SK-N-SH (cell line): ENCODE data around the gene WNK2. TPM values are rescaled to one million over a fixed set of nuclear protein-coding genes. Genes with fewer than 3 reads are reported as not detected.

ENCODE experiments used
- CTCF ChIA-PET: fragments of 300-600, 350-600 bp; formaldehyde crosslinking; extraction: SDS; loops from one replicate; lab custom pipeline; 2021; lab: Yijun Ruan, JAX
- POLR2A ChIA-PET: fragments of 350-600 bp; sonication (Branson Sonifier 250); formaldehyde crosslinking; extraction: SDS; loops from one replicate; lab custom pipeline; 2020; ENCODE audit warnings: antibody characterized with exemption, inconsistent platforms; lab: Yijun Ruan, JAX
- DNase-seq: peaks from one replicate; pipeline ENCODE4 v3.0.0; 2012
- H2AFZ ChIP-seq: fragments of 200-600 bp; sonication (generic); 2 replicates; pipeline ENCODE4 v1.8.1; 2016; ENCODE audit warnings: antibody characterized with exemption, mild to moderate bottlenecking, low read depth
- H3F3A ChIP-seq: fragments of 200-600 bp; sonication (generic); replicated peaks from 2 replicates; pipeline ENCODE3; 2016; ENCODE audit warnings: antibody characterized with exemption, mild to moderate bottlenecking; ENCODE audit not compliant: insufficient read depth
- H3K27ac ChIP-seq, 2 experiments: fragments of 200-500 bp in 1 of 2; fragments of 200-600 bp in 1 of 2; sonication (Bioruptor generic) in 1 of 2; sonication (generic), shearing (Covaris generic) in 1 of 2; 2 replicates each; pipeline versions ENCODE4 v1.5.1 to v1.6.1; 2014 to 2016; ENCODE audit warnings: low read depth in 2 of 2, inconsistent platforms in 1 of 2, low read length in 1 of 2, mild to moderate bottlenecking in 1 of 2, mixed read lengths in 1 of 2
- H3K27me3 ChIP-seq: fragments of 200-600 bp; sonication (generic), shearing (Covaris generic); 2 replicates; pipeline ENCODE4 v1.6.1; 2016; ENCODE audit warnings: mixed run types; ENCODE audit not compliant: insufficient read depth
- H3K36me3 ChIP-seq, 2 experiments: fragments of 200-500 bp in 1 of 2; fragments of 200-600 bp in 1 of 2; sonication (Bioruptor generic) in 1 of 2; sonication (generic) in 1 of 2; replicated peaks in 1 of 2; 2 replicates each; pipeline versions ENCODE3 to v1.5.1; 2014 to 2016; ENCODE audit warnings: low read length in 1 of 2, mild to moderate bottlenecking in 1 of 2; ENCODE audit not compliant: insufficient read depth in 2 of 2, control insufficient read depth in 1 of 2
- H3K4me1 ChIP-seq, 2 experiments: fragments of 200-500 bp in 1 of 2; fragments of 200-600 bp in 1 of 2; sonication (Bioruptor generic) in 1 of 2; sonication (generic), shearing (Covaris generic) in 1 of 2; 2 replicates each; pipeline versions ENCODE4 v1.5.1 to v1.6.1; 2014 to 2016; ENCODE audit warnings: low read depth in 1 of 2, low read length in 1 of 2, mixed run types in 1 of 2; ENCODE audit not compliant: insufficient read depth in 2 of 2, control insufficient read depth in 1 of 2
- H3K4me2 ChIP-seq: fragments of 200-600 bp; sonication (generic), shearing (Covaris generic); 2 replicates; pipeline ENCODE4 v1.6.1; 2017; ENCODE audit warnings: mixed run types
- H3K4me3 ChIP-seq, 2 experiments: fragments of 200-500 bp in 1 of 2; fragments of 200-600 bp in 1 of 2; sonication (Bioruptor generic) in 1 of 2; sonication (generic), shearing (Covaris generic) in 1 of 2; 2 replicates each; pipeline versions ENCODE4 v1.5.1 to v1.8.1; 2014 to 2016; ENCODE audit warnings: low read depth in 2 of 2, inconsistent platforms in 1 of 2, low read length in 1 of 2, mild to moderate bottlenecking in 1 of 2, mixed read lengths in 1 of 2, moderate library complexity in 1 of 2
- H3K79me2 ChIP-seq: fragments of 200-600 bp; sonication (generic); 2 replicates; pipeline ENCODE4 v1.8.1; 2017; ENCODE audit warnings: mild to moderate bottlenecking; ENCODE audit not compliant: insufficient read depth
- H3K9ac ChIP-seq: fragments of 200-600 bp; sonication (generic); 2 replicates; pipeline ENCODE4 v1.6.1; 2017; ENCODE audit warnings: mixed run types
- H3K9me2 ChIP-seq: fragments of 200-600 bp; sonication (generic); 2 replicates; pipeline ENCODE4 v1.6.1; 2017; ENCODE audit warnings: mixed run types
- H3K9me3 ChIP-seq: fragments of 200-600 bp; sonication (generic); 2 replicates; pipeline ENCODE4 v1.6.1; 2017; ENCODE audit warnings: mixed run types, mild to moderate bottlenecking, moderate library complexity
- H4K20me1 ChIP-seq: fragments of 200-600 bp; sonication (generic); 2 replicates; pipeline ENCODE4 v1.6.1; 2017; ENCODE audit warnings: mild to moderate bottlenecking, mixed run types; ENCODE audit not compliant: insufficient read depth
- CTCF ChIP-seq: fragments of 200-600 bp; sonication (generic); IDR thresholded peaks from 2 replicates; pipeline ENCODE4 v1.6.1; 2017; ENCODE audit warnings: antibody characterized with exemption, mild to moderate bottlenecking, moderate library complexity
- EP300 ChIP-seq, 2 experiments: IDR thresholded peaks; 2 replicates each; pipeline versions ENCODE4 v1.4.0 to v1.6.1; 2012; ENCODE audit warnings: borderline replicate concordance in 1 of 2, low read depth in 1 of 2, low read length in 1 of 2
- GATA2 ChIP-seq: sonication (generic); formaldehyde crosslinking; IDR thresholded peaks from 2 replicates; pipeline ENCODE4 v1.5.0; 2020; ENCODE audit warnings: mild to moderate bottlenecking, missing genetic modification reagents
- NFIC ChIP-seq: IDR thresholded peaks from 2 replicates; pipeline ENCODE4 v1.4.0; 2012; ENCODE audit warnings: borderline replicate concordance
- RAD21 ChIP-seq: IDR thresholded peaks from 2 replicates; pipeline ENCODE4 v1.6.1; 2012; ENCODE audit warnings: mild to moderate bottlenecking, low read length
- REST ChIP-seq: IDR thresholded peaks from 2 replicates; pipeline ENCODE4 v1.6.1; 2012; ENCODE audit warnings: mild to moderate bottlenecking, low read depth, low read length, moderate library complexity
- RXRA ChIP-seq: IDR thresholded peaks from 2 replicates; pipeline ENCODE4 v1.4.0; 2012; ENCODE audit warnings: low read depth, mild to moderate bottlenecking, borderline replicate concordance
- SIN3A ChIP-seq: IDR thresholded peaks from 2 replicates; pipeline ENCODE4 v1.6.1; 2012; ENCODE audit warnings: low read depth, mild to moderate bottlenecking, low read length, moderate library complexity, borderline replicate concordance
- TCF12 ChIP-seq: IDR thresholded peaks from 2 replicates; pipeline ENCODE4 v1.4.0; 2012
- TEAD4 ChIP-seq: IDR thresholded peaks from 2 replicates; pipeline ENCODE4 v1.4.0; 2012; ENCODE audit warnings: mild to moderate bottlenecking, borderline replicate concordance; ENCODE audit not compliant: insufficient read depth
- USF1 ChIP-seq: IDR thresholded peaks from 2 replicates; pipeline ENCODE4 v1.4.0; 2012; ENCODE audit warnings: low read depth, borderline replicate concordance
- USF2 ChIP-seq: fragments of 150-350 bp; IDR thresholded peaks from 2 replicates; pipeline ENCODE4 v1.6.1; 2017; ENCODE audit warnings: antibody characterized with exemption, low read length, low read depth, borderline replicate concordance
- YY1 ChIP-seq: IDR thresholded peaks from 2 replicates; pipeline ENCODE4 v1.4.0; 2012; ENCODE audit warnings: low read depth, mild to moderate bottlenecking
- WGBS: methylation state at CpG from one replicate; pipeline ENCODE4 v1.1.6; 2017; ENCODE audit warnings: low lambda C conversion rate; 5-methylcytosine and 5-hydroxymethylcytosine counted together
- polyA plus RNA-seq, 3 experiments: library from polyadenylated mRNA; depleted of rRNA; stranded (reverse); fragments of >200 nt; gene quantifications; 2 replicates each; pipeline ENCODE4 v1.2.3, GENCODE V29; 2012

WNK2 gene
- polyA plus RNA-seq, 1 of the 3 experiments (the other 2 are of a cell fraction), result 0.12 TPM

- no peaks in the 10 kb centered on the region for H3K27me3 ChIP-seq
- ChIA-PET POLR2A (no interaction called here), CTCF (interaction anchor here (1.6 kb wide), 1 partner anchor 10 kb away, joined by 4 read pairs; no protein-coding TSS in a partner anchor)
- no peak overlapping the region for H3K9ac ChIP-seq
- no peak overlapping the region for H3K27ac ChIP-seq
- no peaks in the 10 kb centered on the region for H3K79me2 ChIP-seq
- peaks cover 0 to 3% of the 10 kb centered on the region in 2 experiments for H3K36me3 ChIP-seq
- no peaks in the 10 kb centered on the region for H3K9me2 ChIP-seq
- TF ChIP-seq NFIC (no peak), TCF12 (no peak), USF2 (no peak), USF1 (no peak)
- TF ChIP-seq, all 33 proteins: peak for 0
- 57% methylated on average over 3 of the region's 3 CpGs for WGBS
- Histone ChIP-seq H4K20me1 (no peaks in the 10 kb centered on the region), H3K4me2 (no peak overlapping the region), H2AFZ (no peak overlapping the region), H3F3A (no peaks in the 10 kb centered on the region), H3K4me1 (no peaks in the 10 kb centered on the region), H3K4me3 (no peak overlapping the region; a peak in 1 of 4 replicates), H3K9me3 (peaks cover 4% of the 10 kb centered on the region; the same call in 1 of the 2 replicates)
- DNase-seq, result no peak
These were observed 87.0 kb downstream of the WNK2 start for GRCh38 chr9:93270976-93271375.

- Histone ChIP-seq H3K4me1 (no peaks in the 10 kb centered on the region), H3K4me2 (no peak overlapping the region), H3K79me2 (no peaks in the 10 kb centered on the region), H2AFZ (no peak overlapping the region), H3K9ac (no peak overlapping the region), H3K4me3 (no peak overlapping the region), H3K9me3 (peaks cover 4% of the 10 kb centered on the region; the same call in 1 of the 2 replicates), H4K20me1 (no peaks in the 10 kb centered on the region), H3K9me2 (no peaks in the 10 kb centered on the region), H3K27me3 (no peaks in the 10 kb centered on the region), H3K27ac (no peak overlapping the region), H3K36me3 (no peaks in the 10 kb centered on the region), H3F3A (no peaks in the 10 kb centered on the region)
- ChIA-PET POLR2A (no interaction called here), CTCF (no interaction called here)
- 91% methylated on average over 5 of the region's 5 CpGs for WGBS
- no peak for TF ChIP-seq RXRA
- TF ChIP-seq RAD21, result no peak
- no peak for TF ChIP-seq TCF12
- no peak for TF ChIP-seq EP300 (IDR thresholded peaks at IDR 0.05; ENCODE audit: borderline replicate concordance in 1 of 2, low read depth in 1 of 2, low read length in 1 of 2)
- no peak for DNase-seq
These were observed 93.0 kb downstream of the WNK2 start for GRCh38 chr9:93276973-93277372.

- ChIA-PET POLR2A (no interaction called here), CTCF (interaction anchor here (1.6 to 2.3 kb wide), 3 partner anchors 15 to 27 kb away, joined by 3 to 6 read pairs (median 4); no protein-coding TSS in a partner anchor)
These were observed 94.2 kb downstream of the WNK2 start for GRCh38 chr9:93278144-93278543.

More at GRCh38 chr9:93278144-93278543, 94.2 kb downstream of the WNK2 start:
- H3K27ac ChIP-seq, result no peak overlapping the region
- no peak overlapping the region for H3K4me3 ChIP-seq
- no peaks in the 10 kb centered on the region for H3F3A ChIP-seq
- H2AFZ ChIP-seq, result no peak overlapping the region
- no peaks in the 10 kb centered on the region for H3K36me3 ChIP-seq
- H3K4me2 ChIP-seq, result no peak overlapping the region
- no peak overlapping the region for H3K9ac ChIP-seq
- TF ChIP-seq GATA2 (CRISPR knock-in tag) (no peak), REST (no peak), SIN3A (no peak), YY1 (no peak), TEAD4 (no peak), CTCF (no peak), USF1 (no peak)
- H3K9me3 ChIP-seq, result peaks cover 4% of the 10 kb centered on the region; the same call in 1 of the 2 replicates
- no peaks in the 10 kb centered on the region for H3K9me2 ChIP-seq
- no peaks in the 10 kb centered on the region for H3K79me2 ChIP-seq
- DNase-seq, result no peak
- no peaks in the 10 kb centered on the region for H3K4me1 ChIP-seq
- H3K27me3 ChIP-seq, result no peaks in the 10 kb centered on the region
- WGBS, result 69% methylated on average over 7 of the region's 7 CpGs
- H4K20me1 ChIP-seq, result no peaks in the 10 kb centered on the region
